ENCODE results near the gene TMEM63C.

TMEM63C gene

DNA sequence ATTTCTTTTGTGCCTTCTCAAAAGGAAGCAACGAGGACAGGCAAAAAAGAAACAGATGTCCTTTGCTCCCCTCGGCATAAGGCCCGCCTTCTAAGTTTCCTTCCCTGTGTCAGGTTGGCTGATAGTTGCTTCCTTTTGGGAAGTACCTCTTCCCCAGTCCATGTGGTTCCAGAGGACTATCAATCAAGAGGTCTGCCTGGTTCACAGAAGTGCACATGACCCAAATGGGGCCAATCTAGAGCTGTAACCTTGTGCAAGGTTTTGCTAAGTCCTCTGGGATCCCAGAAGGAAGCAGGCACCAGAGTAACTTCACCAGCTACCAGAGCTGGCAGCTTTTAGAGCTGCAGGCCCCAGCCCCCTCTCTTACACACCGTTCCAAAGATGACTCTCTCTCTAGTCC is 42.6 kb downstream of the TMEM63C start:
- no peak for DNase-seq

DNA sequence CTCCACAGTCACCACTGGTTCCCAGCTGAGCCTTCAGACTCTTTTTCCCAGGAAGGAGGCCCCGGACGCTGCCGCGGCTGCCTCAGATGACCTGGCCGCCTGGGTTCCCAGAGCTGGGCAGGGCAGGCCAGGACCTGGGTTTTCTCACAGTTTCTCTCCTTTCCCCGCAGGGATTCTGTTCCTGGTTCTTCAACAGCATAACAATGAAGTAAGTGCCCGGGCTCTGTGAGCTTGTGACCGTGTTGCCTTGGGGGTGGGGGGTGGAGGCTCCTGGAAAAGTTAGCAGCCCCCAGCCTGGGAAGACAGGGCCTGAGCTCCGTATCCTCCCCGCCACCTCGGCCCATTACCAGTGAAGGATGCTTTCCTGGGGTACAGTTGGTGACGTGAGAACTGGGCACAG is 43.7 kb downstream of the TMEM63C start:
- no peak for DNase-seq

DNA sequence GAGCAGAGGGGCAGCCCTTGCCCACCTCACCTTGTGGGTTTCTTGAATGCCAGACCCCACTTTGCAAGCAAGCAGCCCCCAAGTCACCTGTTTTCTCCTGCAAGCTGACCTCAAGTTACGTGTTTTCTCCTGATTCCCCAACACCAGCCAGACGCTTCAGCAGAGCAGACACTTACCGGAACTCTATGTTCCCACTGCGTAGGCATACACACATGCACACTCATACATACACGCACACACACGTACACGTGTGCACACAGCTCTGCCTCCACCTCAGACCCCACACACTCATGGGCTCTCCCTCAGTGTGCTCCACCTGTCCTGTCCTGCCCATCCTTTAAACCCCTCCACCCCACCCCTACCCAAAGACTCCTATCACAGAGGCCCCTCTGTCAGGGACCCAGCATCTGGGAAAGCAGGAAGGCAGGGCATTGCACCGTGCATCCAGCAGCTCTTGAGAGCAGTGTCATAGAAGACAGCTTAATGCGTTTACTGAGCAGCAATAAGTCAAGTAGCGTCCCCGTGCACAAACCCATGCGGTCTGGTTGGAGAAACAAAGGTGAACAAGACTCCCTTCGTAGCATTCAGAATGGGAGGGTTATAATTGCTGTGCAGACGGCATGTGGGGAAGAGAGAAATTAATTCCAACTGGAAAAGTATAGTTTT is 44.4 kb downstream of the TMEM63C start:
- DNase-seq, result no peak

DNA sequence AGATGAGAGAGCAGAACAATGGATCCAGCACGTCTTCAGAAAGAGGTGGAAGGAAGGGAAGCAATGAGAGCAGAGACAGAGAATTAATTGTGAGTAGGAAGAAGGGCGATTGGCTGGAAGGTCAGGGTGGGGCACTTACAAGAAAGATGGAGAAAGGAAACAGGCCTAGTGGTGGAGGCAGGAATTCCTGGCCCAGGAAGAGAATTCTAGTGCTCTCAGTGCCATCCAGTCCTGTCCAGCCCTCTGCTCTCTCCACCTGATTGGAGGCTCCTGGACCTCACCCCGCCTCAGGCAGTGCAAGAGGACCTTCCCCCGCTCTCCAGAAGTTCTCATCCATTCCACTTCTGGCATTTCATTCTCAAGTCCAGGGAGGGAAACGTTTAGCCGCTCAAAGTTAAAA is 46.5 kb downstream of the TMEM63C start:
- no peak for DNase-seq

DNA sequence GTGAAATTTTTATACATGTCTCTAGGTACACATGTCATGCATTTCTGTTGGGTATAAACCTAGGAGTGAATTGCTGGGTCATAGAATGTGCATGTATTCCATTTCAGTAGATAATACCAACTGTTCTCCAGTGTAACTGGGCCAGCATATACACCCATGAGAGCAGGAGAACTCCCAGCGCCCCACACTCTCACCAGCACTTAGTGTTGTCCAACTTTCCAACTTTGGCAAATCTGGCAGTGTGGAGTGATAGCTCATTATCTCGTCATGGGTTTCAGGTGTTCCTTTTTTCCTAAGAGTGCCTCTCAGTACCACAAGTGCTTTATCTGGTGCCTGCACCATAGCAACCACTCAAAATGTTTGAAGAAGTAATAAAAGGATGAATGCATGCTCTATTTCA is 49.3 kb downstream of the TMEM63C start:
- DNase-seq, result no peak

DNA sequence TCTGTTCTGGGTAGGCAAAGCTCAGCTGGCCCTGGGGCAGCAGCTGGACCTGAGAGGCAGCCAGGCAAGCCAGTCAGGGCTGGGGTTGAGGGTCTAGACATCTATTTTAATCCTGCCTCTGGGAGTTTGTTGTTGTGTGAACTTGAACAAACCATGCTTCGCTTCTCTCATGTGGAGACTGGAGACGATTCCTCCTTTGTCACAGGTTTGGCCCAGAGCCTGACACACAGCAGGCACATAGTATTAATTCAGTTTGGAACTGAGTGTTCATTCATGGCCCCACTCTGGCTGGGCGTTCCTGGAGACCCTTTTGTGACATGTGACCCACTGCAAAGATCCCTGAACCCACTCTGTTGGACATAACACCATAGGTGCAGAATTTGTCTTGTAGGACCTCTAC is 50.1 kb downstream of the TMEM63C start:
- DNase-seq, result no peak

DNA sequence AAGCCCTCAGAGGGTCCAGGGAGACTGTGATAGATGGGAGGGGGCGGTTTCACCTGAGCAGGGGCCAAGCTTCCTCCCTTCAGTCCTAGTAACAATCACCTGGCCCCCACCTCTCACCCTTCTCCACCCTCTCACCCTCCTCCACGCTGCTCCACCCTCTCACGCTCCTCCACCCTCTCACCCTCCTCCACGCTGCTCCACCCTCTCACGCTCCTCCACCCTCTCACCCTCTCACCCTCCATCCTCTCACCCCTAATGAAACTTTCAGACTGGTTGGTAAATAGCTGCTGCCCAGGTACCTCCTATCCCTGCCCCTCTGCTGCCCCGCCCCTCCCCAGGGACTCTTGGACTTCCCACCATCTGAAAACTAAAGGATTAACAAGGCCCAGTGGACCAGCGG is 55.2 kb downstream of the TMEM63C start:
- no peak for DNase-seq

DNA sequence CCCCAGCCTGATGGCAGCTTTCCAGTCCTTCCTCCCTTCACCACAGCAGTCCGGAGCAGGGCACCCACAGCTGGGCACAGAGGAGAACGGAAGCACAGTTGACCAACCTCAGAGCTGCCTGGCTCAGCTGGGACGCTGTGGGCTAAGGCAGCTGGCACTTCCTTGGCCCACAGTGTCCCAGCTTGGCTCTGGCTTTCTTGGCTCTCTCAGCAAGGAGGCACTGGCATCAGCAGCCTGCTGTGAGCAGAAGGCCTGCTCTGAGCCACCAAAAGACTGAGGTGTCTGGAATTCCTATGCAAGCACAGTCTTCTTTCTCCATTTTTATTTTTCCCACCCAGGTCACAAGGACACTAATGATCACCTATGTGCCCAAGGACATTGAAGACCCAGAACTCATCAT is 56.8 kb downstream of the TMEM63C start:
- DNase-seq, result no peak

DNA sequence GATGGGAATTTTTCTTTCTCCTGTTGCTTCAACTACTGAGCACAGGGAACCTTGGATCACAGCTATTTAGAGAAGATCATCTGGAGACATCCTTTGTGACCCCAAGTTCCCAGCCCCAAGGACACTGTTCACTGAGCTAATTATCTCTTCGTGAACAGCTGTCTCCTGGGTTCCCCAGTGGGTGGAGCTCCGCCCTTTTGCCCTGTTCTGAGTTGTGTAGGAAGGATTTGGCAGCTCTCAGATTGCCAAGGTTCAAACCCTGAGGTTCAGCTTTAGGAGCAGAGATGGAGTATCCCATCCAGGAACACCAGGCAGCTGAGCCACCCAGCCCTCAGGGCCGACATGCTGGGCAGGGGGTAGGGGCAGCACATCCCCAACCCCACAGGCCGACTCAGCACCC is 57.4 kb downstream of the TMEM63C start:
- no peak for DNase-seq

DNA sequence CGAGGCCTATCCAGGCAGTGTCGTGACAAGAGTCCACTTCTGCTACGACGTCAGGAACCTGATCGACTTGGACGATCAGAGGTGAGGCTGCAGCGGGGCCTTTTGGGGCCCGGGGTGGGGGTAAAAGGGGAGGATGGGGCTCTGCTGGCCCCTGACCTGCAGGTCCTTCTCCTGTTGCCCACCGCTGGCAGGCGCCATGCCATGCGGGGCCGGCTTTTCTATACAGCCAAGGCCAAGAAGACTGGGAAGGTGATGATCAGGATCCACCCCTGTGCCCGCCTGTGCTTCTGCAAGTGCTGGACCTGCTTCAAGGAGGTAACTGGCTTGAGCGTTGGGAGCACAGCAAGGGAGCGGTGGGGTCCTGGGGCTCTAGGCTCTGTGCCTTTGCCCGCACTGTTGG is 57.8 kb downstream of the TMEM63C start:
- DNase-seq, result no peak

DNA sequence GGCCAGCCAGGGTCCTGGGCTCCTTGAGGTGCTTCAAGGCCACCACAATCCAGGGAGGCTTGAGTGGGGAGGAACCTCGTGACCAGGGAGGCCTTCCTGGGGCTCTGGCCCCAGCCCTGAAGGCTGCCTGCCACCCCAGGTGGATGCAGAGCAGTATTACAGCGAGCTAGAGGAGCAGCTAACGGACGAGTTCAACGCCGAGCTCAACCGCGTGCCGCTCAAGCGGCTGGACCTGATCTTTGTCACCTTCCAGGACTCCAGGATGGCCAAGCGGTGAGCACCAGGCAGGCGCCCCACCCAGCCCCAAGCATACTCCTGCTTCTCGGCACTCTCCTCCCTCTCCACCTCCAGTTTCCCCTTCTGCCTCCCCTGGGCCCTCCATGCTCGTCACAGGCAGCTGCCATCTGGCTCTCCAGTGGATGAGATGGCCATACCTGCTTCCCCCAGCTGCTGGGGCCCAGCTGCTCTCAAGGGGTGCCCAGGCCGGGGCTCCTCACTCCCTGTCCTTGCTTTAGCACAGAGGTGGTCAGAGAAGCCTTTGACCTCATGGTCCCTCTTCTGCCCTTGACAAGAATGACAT is 58.8 kb downstream of the TMEM63C start:
- no peak for DNase-seq

DNA sequence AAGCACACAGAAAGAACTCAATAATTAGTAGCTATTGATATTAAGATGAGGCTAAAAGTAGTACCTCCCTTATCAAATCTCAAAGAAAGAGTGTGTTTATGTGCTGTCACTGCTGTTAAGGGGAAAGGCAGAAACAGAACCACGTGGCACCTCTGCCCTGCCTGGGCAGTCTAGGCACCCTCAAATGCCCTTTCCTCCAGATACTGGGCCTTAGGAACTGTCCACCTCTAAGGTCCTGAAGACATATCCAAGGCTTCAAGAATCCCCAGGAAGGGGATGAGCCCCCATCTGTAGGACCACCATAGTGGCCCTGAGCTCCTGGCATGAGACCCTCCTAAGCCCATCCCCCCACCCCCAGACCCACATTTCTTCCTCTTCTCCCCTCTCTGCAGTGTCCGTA is 60.4 kb downstream of the TMEM63C start:
- DNase-seq, result no peak

DNA sequence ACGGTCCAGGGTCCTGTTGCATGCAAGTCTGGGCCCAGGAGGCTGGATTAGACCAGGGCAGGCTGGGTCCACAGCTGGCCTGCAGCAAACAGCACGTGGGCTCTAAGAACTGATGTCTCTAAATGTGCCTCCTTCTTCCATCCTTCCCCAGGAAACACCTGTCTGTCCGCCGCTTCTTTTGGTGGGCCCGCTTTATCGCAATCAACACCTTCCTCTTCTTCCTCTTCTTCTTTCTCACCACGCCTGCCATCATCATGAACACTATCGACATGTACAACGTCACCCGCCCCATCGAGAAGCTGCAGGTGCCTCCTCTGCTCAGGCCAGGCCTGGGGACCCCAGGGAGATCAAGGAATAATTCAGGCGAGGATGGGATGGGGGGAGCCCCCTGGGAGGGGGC is 61.2 kb downstream of the TMEM63C start:
- no peak for DNase-seq

DNA sequence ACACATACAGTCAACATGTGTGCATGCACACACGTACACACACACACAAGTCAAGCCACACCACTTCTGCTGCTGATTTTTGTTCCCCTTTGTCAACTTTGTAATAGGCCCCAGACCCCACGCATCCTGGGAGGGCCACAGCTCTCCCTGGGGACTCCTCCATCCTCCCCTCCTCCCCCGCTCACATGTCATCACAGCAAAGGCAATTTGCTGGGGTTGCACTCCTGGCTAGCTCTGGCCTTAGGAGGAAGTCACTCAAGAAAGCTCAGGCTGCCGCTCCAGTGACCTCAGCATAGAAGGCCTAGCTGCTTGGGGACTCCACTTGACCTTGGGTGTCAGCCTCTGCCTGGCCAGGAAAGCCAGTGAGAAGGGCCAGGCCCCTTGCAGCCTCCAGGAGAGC is 62.3 kb downstream of the TMEM63C start:
- DNase-seq, result no peak

DNA sequence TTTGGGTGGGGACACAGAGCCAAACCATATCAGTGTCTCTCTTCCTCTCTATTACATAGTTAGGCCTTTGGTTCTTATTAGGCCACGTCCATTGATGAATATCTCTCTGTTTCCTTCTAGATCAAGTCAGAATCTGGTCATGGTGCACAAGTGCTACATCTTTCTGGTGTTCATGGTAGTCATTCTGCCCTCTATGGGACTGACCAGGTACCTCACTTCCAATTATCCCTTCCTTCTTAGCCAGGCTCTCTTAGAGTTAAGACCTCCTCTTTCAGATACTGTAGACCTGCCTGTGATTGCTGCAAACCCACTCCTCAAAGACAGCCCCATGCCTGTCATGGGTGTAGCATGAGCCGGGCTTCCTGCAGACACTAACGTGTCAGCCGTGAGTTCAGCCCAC is 64.2 kb downstream of the TMEM63C start:
- DNase-seq, result no peak

DNA sequence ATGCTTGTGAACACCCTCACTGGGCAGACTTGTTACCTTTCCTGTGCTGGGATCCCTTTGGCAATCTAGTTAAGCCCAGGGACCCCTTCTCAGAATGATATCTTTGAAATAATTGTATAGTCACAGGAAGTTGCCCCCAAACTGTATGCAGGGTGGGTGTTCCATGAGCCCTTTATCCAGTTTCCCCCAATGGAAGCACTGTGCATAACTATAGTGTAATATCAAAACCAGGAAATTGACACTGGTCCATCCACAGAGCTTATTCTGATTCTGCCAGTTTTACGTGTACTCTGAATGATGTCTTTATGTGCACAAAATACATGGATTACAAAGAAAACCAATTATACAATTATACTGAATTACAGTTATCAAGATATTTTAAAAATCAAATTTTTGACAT is 65.2 kb downstream of the TMEM63C start:
- no peak for DNase-seq

DNA sequence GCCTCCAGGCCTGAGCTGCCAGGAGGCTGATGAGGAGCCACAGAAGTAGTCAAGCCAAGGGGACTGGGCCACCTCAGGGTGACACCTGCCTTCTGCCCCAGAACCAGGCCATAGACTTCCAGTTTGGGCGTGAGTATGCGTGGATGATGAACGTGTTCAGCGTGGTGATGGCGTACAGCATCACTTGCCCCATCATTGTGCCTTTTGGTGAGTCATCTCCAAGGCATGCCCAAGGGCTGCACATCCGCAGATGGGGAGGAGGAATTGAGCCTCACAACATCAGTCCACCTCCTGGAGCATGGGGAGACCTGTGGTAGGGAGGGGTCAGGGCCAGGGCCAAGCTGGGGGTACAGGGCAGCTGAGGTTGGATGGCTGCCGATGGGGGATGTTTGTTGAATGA is 67.1 kb downstream of the TMEM63C start:
- DNase-seq, result no peak

DNA sequence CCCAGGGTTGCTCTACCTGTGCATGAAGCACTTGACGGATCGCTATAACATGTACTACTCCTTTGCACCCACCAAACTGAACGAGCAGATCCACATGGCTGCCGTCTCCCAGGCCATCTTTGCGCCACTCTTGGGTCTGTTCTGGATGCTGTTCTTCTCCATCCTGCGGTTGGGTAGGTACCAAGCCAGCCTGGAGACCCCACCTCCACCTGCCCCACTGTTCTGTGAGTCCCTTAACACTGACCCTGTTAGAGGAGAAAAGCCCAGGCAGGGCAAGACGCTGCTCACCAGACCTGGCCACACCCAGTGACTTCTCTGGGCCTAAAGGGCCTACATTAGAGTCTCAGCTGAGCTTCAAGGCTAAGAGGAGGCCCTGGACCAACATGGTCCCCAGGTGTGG is 67.7 kb downstream of the TMEM63C start:
- no peak for DNase-seq

DNA sequence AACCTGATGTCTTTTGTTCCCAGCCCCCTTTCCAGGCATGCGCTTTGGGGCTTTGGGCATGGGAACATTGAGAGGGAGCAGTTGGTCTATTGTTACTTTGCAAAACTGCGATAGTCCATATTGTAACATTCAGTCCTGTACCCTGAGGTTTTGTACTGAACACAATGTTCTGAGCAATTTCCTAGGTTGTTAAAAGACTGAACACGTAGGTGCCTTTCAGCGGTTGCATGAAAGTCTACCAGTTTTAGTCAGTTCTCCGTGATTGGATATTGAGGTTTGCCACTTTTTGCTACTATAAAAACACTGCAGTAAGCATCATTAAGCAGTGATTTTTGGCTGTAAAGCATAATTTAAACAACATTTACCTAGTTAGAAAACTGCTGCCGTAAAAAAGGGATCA is 69.3 kb downstream of the TMEM63C start:
- DNase-seq, result no peak

DNA sequence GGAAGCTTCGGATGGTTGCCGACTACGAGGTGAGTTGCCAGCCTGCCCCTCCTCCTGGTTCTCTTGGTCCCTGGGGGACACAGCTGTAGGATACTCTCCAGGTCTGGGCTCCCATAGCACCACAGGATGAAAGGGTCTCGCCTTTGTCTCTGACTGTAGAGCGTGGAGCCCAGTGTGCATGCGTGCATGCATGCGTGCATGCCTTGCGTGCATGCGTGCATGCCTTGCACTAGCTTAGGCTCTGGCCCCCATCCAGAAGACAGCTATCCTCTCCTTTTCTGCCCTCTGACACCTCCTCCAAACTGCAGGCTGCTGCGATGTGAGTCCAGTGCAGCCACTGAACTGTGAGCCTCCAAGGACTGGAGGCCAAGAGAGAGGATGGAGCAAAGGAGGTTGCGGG is 70.3 kb downstream of the TMEM63C start:
- DNase-seq, result no peak

DNA sequence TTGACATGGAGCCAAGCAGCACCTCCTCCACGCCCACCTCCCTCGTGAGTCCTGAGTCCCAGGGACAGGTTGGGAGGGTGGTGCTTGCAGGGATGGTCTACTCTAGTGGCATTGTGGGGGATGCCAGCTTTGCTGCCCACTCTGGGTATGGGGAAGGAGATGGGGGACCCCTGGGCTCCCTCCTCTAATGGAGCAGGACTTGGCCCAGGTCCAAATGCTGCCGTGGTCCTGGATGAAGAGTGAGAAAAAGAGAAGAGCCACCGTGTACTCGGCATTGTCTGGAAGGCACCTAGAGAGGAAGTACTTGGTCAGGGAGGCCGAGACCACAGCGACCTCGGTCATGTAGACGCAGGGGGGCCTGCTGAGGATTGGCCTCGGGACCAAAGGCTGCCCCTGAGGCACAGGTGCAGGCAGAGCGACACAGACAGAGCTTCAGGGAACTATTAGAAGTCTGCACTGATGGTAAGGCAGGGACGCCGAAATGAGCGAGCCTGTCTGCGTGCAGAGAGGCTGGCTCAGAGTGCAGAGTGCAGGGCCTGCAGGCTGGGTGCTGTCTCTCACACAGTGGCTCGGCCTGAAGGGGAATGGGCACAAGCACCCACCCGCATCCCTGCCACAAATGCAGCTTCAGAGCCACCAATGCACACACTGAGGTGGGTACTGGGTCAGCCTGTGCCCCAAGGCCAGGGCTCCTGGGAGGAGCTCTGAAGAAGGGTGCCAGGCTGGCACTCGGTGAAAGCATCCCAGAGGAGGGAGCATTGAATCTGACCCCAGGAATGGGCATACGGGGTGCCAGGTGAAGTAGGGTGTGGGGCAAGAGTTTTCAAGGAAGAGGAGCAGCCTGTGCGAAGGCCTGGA is 72.0 kb downstream of the TMEM63C start:
- DNase-seq, result no peak

DNA sequence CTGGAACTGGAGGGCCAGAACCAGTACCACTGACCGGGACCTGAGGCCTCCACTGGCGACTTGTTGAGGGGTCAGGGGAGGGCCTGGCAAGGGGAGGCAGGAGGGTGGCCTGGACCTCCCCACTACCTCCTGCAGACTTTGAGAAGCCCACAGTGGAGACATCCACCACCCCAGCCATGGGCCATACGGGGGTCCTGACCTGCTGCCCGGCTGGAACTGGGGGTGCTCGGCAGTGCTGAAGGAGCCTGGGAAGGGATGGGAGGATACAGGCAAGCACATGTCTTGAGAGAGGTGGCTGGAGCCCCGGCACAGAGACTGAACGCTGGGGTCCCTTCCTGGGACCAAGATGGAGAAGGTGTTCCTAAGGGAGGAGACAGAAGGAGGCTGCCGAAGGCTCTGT is 75.1 kb downstream of the TMEM63C start:
- DNase-seq, result no peak

DNA sequence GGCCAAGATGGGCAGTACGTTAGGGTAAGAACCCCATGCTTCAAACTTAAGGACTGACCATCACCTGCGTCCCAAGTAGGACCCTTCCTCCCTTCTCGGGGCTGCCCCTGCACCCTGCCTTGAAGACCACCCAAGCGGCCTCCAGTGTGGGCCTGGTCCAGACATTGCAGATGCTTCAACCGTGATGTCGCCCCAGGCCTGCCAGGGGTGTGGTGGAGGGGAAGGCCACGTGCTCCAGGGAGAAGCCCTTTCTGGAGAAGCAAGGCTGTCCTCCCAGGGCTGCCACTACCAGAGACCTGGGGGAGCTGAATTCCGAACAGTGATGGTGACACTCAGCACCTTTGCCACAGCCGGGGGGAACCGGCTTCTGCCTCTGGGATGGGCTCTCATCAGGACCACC is 76.1 kb downstream of the TMEM63C start:
- DNase-seq, result no peak

DNA sequence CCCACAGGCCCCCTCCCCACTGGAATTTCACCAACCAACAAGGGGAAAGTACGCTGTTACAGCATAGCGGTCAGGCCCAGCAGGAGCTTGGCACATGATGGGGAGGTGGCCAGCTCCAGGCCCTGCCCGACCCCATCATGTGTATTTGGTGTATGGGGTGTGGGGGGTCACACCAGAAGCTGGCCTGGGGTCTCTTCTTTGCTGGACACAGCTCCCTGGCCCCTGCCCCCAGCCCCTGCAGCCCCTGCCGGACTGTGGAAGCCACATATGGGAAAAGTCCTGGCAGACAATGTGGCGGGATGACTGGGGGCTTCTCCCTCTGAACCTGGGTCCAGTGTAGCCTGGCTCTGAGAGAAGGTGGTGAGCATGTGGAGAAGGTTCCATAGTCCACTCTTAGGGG is 77.0 kb downstream of the TMEM63C start:
- no peak for DNase-seq
